GM18520 (cell line): ENCODE measurements around the gene TMEM25.
"Not testable (repeated sequence)": the region's sequence is repeated elsewhere in the genome, so short reads cannot be mapped to it uniquely, and the experiment has no call there.

Experiments
- ATAC-seq: cut with Tn5 transposase; IDR thresholded peaks from one replicate; pipeline ENCODE4 v1.9.1; 2021; ENCODE audit not compliant: unreplicated experiment

The TMEM25 gene

GRCh38 chr11:118530683-118531596 is at the start of gene TMEM25:
TMEM25 (plus strand) TSS chr11:118531192; CDS start chr11:118531802, 610 bp downstream.
- peak; percentile 41 for ATAC-seq

- not testable (repeated sequence) for ATAC-seq
Measured at GRCh38 chr11:118481238-118481637, 49.8 kb upstream of the TMEM25 start.

- no peak for ATAC-seq
Measured at GRCh38 chr11:118484405-118484804, 46.6 kb upstream of the TMEM25 start.

GRCh38 chr11:118485273-118485672 is 45.7 kb upstream of the TMEM25 start:
- ATAC-seq = no peak

DNA sequence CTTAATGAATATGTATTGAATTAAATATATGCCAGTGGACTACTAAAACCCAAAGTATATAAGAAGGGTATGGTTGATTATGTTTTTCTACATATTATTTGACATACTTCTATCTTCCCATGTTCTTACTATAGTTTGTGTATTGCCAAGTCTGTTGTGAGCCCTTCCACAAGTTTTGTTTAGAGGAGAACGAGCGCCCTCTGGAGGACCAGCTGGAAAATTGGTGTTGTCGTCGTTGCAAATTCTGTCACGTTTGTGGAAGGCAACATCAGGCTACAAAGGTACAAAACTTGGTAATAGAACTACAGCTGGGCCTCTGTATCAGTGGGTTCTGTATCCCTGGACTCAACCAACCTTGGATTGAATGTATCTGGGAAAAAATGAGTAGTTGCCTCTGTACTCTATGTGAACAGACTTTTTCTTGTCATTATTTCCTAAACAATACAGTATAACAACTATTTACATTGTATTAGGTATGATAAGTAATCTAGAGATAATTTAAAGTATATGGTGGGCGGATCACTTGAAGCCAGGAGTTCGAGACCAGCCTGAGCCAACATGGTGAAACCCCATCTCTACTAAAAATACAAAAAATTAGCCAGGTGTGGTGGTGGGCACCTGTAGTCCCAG is 42.4 kb upstream of the TMEM25 start:
- ATAC-seq = no peak

GRCh38 chr11:118491041-118491440 is 40.0 kb upstream of the TMEM25 start:
- ATAC-seq = no peak

DNA sequence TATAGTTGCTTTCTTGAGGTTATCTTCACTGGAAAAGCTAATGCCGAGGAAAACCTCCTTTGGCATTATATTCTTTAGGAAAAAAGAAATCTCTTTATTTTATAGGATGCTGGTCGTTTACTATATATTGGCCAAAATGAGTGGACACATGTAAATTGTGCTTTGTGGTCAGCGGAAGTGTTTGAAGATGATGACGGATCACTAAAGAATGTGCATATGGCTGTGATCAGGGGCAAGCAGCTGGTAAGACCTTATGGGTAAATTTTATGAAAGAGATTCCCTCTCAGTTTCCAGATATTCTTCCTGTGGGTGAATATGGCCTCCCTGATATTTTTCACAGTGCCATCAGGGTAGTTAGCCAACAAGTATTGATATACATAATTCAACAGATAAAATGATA is 33.2 kb upstream of the TMEM25 start:
- ATAC-seq = no peak

GRCh38 chr11:118503216-118503615 is 27.8 kb upstream of the TMEM25 start:
- ATAC-seq = no peak

GRCh38 chr11:118511601-118512000 is 19.4 kb upstream of the TMEM25 start:
- ATAC-seq = no peak

DNA sequence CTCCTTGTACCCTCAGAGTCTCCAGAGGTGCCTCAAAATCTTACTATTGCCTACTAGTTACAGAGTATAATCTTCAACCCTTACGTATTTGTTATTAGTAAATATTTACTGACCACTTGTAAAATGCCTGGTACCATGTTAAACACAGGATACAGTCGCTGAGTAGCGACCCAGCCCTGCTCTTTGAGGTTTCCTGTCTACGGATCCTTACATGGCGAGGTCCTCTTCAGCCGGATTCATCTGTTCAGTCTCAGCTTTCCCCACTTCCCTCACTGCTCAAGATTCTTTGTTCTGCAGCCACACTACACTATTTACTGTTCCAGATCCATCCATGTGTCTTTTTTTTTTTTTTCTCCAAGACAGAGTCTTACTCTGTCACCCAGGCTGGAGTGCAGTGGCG is 16.9 kb upstream of the TMEM25 start:
- ATAC-seq = no peak

- no peak for ATAC-seq
Measured at GRCh38 chr11:118519549-118519948, 11.4 kb upstream of the TMEM25 start.

- peak; percentile 53 for ATAC-seq
Measured at GRCh38 chr11:118521892-118522311, 9.1 kb upstream of the TMEM25 start.

DNA sequence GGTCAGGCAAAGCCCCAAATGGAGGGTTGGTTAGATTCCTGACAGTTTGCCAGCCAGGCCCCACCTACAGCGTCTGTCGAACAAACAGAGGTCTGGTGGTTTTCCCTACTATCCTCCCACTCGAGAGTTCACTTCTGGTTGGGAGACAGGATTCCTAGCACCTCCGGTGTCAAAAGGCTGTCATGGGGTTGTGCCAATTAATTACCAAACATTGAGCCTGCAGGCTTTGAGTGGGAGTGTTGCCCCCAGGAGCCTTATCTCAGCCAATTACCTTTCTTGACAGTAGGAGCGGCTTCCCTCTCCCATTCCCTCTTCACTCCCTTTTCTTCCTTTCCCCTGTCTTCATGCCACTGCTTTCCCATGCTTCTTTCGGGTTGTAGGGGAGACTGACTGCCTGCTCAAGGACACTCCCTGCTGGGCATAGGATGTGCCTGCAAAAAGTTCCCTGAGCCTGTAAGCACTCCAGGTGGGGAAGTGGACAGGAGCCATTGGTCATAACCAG is 8.4 kb upstream of the TMEM25 start:
- no peak for ATAC-seq

DNA sequence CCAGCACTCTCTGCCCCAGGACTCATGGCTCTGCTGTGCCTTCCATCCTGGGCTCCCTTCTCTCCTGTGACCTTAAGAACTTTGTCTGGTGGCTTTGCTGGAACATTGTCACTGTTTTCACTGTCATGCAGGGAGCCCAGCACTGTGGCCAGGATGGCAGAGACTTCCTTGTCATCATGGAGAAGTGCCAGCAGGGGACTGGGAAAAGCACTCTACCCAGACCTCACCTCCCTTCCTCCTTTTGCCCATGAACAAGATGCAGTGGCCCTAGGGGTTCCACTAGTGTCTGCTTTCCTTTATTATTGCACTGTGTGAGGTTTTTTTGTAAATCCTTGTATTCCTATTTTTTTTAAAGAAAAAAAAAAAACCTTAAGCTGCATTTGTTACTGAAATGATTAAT is 6.6 kb upstream of the TMEM25 start:
- ATAC-seq = no peak

GRCh38 chr11:118524757-118525470 is 6.1 kb upstream of the TMEM25 start:
- ATAC-seq = no peak

DNA sequence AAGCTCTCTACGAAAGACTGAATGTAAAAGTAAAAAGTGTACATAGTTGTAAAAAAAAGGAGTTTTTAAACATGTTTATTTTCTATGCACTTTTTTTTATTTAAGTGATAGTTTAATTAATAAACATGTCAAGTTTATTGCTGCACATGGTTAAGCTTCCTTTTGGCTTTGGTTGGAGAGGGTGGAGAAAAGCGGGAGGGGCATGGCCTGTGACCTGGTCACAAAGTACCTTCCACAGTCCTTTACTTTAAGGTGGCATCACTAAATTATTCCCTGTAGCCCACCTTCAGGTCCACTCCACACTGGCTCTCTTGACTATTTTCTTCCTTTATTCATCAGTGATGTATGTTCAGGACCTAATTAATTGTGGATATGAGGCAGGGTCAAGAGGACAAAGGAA is 4.3 kb upstream of the TMEM25 start:
- no peak for ATAC-seq

DNA sequence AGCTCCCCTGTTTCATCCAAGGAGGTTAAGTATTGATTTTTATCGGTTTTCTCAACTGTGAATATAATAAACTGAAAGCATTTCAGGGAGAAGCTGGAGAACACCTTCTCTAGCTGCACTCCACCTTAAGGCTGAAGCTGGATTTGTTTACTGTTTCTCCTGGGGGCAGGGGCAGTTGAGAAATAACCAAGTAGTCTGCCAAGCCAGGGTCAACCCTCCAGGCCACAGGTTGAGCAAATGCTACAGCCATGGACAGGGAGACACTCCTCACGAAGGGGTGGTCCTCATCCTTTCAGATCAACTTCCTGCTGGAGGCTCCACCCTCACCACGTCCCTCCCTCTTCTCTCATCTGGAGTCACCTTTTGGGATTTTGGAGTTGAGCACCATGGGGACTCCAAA is 3.9 kb upstream of the TMEM25 start, which contains the start of gene TTC36:
Gene TTC36 (plus strand): TSS at position 366 of the 400 bp plus-strand sequence. CDS start 21 bp downstream, at position 387.
- no peak for ATAC-seq

- no peak for ATAC-seq
Measured at GRCh38 chr11:118528511-118528910, 2.5 kb upstream of the TMEM25 start.

GRCh38 chr11:118529584-118530175 is 1.3 kb upstream of the TMEM25 start:
- ATAC-seq = no peak

DNA sequence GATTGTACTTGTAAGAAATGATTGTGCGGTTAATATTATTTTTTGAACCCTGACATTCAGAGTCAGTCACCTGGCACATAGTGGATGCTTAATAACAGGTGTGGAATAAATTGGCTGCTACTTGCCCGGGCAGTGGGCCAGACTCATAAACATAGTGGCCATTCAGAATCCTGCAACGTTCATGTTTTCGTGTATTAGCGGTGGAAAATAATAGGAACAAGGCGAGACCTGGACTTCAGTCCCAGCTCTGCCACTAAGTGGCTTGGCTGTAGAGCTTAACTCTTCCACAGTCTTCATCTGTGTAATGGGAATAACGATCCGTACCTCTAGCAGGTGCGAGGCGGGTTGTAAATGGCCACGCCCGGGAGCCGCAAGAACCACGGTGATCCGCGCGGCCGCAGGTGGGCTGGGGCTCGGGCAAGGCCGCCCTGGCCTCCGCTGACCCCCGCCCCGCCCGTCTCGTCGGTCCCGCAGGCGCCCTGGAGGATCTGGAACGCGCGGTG is 761 bp upstream of the TMEM25 start:
- ATAC-seq = no peak

DNA sequence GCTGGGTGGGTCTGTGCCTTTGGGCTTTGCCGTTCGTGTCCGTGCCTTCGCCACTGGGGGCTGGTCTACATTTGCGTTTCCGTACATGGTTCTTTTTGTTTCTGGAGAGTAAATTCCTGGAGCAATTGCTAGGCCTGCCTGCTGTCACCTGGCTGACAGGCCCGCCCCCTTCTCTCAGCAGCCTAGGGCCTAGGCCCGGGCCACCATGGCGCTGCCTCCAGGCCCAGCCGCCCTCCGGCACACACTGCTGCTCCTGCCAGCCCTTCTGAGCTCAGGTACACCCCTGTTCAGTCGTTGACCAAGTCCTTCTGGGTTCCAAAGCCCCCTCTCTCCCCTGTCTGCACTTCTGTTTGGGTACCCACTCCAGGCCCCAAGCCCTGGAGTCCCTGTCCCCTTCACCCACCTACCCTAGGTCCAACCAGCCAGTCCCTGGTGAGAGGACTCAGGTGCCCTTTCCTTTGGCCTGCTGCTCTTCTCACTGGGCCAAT is 649 bp downstream of the TMEM25 start:
- no peak for ATAC-seq
